EH (cell line): ENCODE measurements around the gene HOGA1.
"Not testable (repeated sequence)": the region's sequence is repeated elsewhere in the genome, so short reads cannot be mapped to it uniquely, and the experiment has no call there.

Experiments
- DNase-seq: peaks from one replicate; pipeline ENCODE4 v3.0.0-alpha.2; 2015; ENCODE audit warnings: low read depth

HOGA1 gene

DNA sequence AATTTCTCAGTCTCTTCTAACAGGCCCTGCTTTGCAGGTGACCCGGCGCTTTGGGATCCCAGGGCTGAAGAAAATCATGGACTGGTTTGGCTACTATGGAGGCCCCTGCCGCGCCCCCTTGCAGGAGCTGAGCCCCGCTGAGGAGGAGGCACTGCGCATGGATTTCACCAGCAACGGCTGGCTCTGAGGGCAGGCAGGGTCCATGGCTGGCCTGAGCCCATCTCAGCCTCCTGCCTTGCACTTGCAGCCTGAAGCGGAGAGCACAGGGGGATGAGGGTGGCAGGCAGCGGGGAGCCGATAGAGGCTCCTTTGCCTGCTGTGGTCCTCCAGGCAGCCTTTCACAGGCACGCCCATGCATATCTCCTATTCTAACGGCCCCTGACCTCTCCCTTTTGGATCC lies 27.3 kb downstream of the HOGA1 start:
- no peak for DNase-seq

GRCh38 chr10:97612386-97612785 lies 28.2 kb downstream of the HOGA1 start:
- peak; percentile 71 for DNase-seq

- no peak for DNase-seq
Observed at GRCh38 chr10:97618285-97618684, 34.1 kb downstream of the HOGA1 start.

DNA sequence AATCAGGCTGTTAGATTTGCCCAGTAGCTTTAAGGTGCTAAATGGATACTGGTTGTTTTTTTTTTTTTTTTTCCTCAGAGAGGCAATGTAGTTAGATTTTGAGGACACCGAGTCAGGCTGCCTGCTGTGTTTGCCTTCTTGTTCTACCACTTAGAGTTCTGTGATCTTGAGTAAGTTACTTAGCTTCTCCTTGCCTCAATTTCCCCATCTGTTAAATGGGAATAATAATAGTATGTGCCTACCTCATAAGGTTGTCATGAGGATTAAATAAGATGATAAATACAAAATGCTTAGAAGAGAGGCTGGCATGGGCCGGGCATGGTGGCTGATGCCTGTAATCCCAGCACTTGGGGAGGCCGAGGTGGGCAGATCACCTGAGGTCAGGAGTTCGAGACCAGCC lies 34.5 kb downstream of the HOGA1 start:
- no peak for DNase-seq

DNA sequence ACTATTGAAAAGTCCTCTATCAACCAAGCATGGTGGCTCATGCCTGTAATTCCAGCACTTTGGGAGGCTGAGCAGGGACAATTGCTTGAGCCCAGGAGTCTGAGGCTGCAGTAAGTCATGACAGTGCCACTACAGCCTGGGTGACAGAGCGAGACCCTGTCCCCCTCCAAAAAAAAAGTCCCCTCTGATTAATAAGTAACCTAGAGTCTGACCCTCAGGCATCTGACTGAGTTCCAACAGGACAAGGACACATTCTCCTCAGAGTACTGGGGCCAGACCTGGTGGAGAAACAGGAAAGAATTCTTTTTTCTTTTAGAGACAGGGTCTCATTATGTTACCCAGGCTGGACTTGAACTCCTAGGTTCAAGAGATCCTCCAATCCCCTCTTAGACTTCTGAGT lies 39.1 kb downstream of the HOGA1 start:
- no peak for DNase-seq

GRCh38 chr10:97627731-97628130 lies 43.5 kb downstream of the HOGA1 start:
- DNase-seq = no peak

DNA sequence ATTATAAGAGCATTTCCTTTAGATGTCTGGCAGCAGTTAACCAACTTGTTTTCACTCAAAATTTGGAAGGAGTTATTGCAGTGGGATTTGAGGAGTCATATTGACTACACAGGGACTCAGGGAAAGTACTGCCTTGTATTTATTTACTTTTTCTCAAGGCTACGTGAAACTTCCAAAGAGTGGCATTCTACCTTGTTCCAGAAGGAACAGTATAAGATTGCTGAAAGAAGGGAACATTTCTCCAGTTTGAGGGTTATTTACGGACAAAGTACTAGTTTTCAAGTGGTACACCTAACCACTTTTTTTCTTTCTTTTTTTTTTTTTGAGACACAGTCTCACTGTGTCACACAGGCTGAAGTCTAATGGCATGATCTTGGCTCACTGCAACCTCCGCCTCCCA lies 44.0 kb downstream of the HOGA1 start:
- no peak for DNase-seq

GRCh38 chr10:97629289-97629688 lies 45.1 kb downstream of the HOGA1 start:
- no peak for DNase-seq

DNA sequence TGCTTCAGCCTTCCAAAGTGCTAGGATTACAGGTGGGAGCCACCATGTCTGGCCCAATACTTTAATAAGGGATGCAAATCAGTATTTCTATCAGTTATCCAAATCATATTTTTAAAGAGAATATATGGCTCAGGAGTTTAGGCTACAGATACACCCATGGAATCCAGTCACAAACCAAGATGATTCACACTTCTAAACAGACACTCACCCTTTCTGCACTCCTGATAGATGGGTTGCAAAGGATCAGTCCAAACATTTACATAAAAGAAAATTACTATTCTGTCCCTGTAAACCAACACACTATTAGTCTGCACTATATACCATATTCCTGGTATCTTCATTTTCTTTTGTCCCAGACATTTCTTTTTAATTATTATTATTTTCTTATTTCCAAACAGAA lies 46.9 kb downstream of the HOGA1 start:
- no peak for DNase-seq

DNA sequence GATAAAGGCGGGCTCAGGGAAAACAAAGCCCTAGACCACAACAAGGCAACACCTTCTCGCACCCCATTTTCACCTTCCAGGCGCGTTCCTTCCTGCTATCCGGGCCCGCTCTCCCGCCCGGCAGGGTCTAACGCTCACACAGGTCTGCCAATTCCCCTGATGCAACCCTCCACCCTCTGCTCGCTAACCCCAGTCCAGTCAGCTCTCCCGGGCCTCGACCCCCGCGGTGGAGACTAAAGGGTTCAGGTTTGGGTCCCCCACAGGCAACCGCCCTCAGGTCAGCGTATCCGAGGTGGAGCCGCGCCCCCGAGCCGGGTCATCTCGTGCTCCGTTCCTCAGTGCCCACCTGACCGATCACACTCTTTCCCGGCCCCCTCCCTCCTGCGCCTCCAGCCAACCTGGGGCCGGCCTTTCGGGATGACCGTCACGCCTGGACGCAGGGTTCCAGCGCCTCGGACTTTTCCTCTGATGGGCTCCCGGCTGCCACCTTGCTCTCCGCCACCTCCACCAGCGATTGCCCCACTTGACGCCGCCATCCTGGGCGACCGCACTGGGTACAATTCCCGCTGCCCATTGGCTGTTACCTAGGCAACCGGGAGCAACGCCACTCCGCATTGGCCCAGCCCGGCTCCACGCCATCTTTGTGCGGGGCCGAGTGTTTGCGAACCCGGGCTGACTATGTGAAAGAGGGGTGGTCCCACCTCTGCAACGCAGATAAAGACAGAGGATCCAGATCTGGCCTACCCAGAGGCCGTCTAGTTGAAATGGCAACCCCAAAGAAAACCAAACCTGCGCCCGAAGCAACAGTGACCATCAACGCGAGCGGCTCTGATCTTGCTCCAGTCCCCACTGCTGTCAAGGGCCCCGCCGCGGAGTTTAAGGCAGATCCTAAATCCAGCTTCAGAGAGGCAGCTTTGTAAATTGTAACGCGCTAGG lies 49.0 kb downstream of the HOGA1 start, which contains the start of gene MORN4:
Gene MORN4, minus strand, starts transcription at position 552 of the 936 bp plus-strand sequence. CDS start 13,847 bp downstream, outside the sequence.
- DNase-seq = peak; percentile 93

GRCh38 chr10:97633921-97634320 lies 49.7 kb downstream of the HOGA1 start:
- DNase-seq = no peak

DNA sequence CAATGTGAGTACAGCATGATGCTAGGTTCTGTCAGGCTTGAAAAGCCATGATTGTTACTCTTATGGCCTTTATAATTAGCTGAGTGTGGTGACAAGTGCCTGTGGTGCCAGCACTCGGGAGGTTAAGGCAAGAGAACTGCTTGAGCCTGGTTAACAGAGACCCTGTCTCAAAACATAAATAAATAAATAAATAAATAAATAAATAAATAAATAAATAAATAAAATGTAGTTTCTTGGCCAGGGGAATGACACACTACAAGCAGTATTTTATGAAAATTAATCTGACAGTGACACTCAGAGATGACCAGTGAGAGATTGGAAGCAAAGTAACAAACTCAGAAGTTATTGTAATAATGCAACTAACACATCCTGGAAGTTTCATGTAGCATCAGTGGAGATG lies 51.4 kb downstream of the HOGA1 start:
- DNase-seq = no peak

DNA sequence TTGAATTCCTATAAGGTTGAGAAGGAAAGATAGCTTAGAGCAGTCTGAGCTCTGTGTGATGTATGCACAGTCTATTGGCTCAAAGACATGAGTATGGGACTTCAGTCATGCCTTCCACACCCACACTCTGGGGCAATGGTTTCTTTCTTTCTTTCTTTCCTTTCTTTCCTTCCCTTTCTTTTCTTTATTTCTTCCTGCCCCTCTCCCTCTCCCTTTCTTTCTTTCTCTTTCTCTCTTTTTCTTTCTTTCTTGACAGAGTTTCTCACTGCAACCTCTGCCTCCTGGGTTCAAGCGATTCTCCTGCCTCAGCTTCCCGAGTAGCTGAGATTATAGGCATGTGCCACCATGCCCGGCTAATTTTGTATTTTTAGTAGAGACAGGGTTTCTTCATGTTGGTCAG lies 54.9 kb downstream of the HOGA1 start:
- DNase-seq = not testable (repeated sequence)

- peak; percentile 99 for DNase-seq
Observed at GRCh38 chr10:97640174-97640867, 56.1 kb downstream of the HOGA1 start, which contains the start of gene PI4K2A. PI4K2A (plus strand) TSS chr10:97640671; CDS start chr10:97640743, 72 bp downstream.

DNA sequence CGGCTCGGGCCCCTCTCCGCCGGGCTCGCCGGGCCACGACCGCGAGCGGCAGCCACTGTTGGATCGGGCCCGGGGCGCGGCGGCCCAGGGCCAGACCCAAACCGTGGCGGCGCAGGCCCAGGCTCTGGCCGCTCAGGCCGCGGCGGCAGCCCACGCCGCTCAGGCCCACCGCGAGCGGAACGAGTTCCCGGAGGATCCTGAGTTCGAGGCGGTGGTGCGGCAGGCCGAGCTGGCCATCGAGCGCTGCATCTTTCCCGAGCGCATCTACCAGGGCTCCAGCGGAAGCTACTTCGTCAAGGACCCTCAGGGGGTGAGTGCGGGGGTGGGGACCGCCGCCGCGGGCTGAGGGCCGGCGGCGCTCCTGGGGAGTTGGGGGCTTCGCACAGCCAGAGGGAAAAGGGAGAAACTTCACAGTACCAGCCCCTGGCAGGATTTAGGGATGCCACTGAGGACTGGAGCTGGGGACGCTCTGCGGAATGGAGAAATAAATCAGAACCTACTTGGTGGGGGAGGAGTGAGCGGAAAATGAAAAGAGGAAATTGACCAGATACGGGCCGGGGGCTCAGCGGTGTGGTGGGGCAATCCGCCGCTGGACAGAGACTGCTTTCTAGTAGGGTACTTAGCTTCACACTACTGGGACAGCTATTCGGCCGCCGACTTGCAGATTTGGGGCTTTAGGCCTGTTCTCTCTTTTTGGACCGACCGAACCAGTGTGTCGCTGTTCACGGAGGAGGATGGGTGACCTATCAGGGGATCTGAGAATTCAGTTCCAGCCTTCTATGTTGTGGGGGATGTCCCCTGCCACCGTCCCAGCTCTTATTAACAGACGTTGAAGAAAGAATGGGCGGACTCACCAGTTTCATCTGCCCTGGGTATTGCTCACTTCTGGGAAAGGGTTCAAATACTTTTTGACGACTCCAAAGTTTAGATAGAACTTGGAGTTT lies 57.0 kb downstream of the HOGA1 start:
- peak; percentile 67 for DNase-seq

GRCh38 chr10:97642471-97643159 lies 58.4 kb downstream of the HOGA1 start:
- DNase-seq = not testable (repeated sequence)

DNA sequence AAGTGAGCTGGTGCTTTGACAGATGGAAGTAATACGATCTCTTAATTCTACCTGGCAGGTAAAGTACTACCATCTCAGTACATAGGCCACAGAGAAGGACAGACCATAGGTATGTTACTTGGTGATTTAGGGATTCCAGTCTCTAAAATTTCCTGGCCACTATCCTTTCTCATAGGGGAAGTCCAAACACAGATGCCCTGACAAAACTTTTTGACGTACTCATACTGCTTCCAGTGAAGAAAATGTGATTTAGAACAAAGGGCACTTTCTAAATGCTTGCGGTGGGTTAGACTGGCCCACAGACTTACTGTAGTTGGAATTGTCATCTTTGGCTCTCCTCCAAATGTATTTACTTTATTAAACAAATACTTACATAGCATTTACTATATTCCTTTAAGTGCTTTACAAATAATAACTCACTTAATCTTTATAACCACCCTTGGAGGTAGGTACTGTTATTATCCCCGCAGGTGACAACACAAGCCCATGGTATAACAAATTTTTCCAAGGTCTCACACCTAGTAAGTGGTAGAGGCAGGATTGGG lies 59.3 kb downstream of the HOGA1 start:
- no peak for DNase-seq

GRCh38 chr10:97644936-97645335 lies 60.7 kb downstream of the HOGA1 start:
- DNase-seq = no peak

DNA sequence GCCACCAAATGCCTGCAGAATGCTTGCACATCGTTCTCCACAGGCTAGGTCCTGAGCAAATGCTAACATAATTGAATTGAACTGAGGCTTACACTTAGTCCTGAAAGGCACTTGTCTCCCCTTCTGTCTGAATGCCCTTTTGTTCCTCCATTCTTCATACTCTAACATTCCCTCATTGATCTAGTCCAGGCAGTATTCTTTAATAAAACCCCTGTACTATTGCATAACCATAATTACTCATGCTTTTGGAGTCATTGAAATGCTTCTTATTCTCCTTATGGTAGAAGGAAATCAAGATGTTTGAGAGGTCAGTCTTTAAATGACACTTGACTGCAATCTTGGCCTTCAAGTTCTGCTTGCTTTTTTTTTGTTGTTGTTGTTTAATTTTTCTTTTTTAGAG lies 63.4 kb downstream of the HOGA1 start:
- peak; percentile 65 for DNase-seq

GRCh38 chr10:97648562-97649404 lies 64.6 kb downstream of the HOGA1 start:
- peak; percentile 98 for DNase-seq
